ENCODE results near the gene BACH1.
"Not testable (repeated sequence)": the region's sequence is repeated elsewhere in the genome, so short reads cannot be mapped to it uniquely, and the experiment has no call there.

The BACH1 gene

DNA sequence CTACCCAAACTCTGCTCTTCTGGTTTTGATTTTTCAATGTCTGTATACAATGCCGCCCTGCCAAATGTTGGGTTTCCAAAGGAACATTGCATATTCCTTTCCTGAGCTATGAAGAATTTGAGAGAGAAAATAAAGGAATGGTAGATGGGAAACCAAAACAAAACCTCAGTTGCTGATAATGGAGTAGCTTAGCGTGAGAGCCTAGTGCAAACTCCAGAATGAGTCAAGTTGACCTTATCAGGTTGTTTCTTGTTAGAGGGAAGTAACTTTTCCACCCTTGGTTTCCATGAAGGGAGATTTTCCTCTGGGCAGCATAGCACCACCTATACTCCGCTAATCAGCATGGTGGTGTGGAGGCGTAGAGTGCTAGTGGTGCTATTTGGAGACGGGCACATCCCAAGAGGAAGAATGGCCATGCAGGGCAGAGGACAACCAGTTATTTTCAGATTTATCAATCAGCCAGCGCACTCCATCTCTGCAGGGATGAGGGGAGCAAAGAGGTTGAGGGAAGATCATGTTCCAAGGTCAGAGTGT is 51.6 kb downstream of the BACH1 start:
- TF ChIP-seq CTCF (IDR thresholded peaks at IDR 0.05; ENCODE audit: low read depth, low read length) = no peak
- DNase-seq (ENCODE audit: extremely low read depth, low read depth) = no peak

DNA sequence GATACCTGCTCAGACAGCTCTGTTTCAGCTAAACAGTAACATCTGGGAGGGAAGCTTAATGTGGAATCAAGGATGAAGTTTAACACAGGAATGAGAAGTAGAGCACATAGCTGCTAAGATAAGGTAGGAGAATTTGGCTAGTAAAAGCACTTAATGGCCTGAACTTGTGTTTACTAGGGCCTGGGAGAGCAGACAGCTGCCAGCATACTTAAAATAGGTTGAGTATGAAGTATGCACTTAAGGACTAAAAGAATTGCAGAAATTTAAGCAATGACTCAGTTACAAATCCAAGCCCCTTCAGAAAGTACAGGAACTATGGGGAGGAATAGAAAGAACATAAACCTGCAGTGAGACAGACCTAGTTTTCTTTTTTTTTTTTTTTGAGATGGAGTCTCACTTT is 53.0 kb downstream of the BACH1 start:
- TF ChIP-seq CTCF (IDR thresholded peaks at IDR 0.05; ENCODE audit: low read depth, low read length) = no peak
- DNase-seq (ENCODE audit: extremely low read depth, low read depth) = peak; percentile 10

GRCh38 chr21:29355043-29355710 is 56.5 kb downstream of the BACH1 start:
- DNase-seq (ENCODE audit: extremely low read depth, low read depth) = not testable (repeated sequence)

DNA sequence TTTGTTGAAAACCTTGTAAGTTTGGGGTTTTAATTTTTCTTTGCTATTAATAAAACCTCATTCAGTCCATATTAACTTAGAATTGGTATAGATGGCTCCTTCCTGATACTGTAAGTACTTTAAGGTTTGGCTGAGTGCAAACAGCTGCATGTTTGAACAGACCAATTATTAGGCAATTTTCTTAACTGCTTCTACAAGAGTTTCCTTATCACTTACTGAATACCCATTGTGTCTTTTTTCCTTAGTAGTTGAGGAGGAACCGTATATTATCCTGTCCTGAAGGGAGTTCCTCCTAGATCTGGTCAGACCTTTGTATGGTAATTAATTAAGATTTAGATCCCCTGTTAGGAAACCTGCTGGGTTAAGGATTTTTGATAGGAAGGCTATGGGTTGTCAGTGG is 57.6 kb downstream of the BACH1 start:
- not testable (repeated sequence) for DNase-seq (ENCODE audit: extremely low read depth, low read depth)

- DNase-seq (ENCODE audit: extremely low read depth, low read depth) = not testable (repeated sequence)
Measured at GRCh38 chr21:29356810-29357209, 58.1 kb downstream of the BACH1 start.

GRCh38 chr21:29359718-29360117 is 61.0 kb downstream of the BACH1 start:
- no peak for DNase-seq (ENCODE audit: extremely low read depth, low read depth)
- no peak for TF ChIP-seq CTCF (IDR thresholded peaks at IDR 0.05; ENCODE audit: low read depth, low read length)

DNA sequence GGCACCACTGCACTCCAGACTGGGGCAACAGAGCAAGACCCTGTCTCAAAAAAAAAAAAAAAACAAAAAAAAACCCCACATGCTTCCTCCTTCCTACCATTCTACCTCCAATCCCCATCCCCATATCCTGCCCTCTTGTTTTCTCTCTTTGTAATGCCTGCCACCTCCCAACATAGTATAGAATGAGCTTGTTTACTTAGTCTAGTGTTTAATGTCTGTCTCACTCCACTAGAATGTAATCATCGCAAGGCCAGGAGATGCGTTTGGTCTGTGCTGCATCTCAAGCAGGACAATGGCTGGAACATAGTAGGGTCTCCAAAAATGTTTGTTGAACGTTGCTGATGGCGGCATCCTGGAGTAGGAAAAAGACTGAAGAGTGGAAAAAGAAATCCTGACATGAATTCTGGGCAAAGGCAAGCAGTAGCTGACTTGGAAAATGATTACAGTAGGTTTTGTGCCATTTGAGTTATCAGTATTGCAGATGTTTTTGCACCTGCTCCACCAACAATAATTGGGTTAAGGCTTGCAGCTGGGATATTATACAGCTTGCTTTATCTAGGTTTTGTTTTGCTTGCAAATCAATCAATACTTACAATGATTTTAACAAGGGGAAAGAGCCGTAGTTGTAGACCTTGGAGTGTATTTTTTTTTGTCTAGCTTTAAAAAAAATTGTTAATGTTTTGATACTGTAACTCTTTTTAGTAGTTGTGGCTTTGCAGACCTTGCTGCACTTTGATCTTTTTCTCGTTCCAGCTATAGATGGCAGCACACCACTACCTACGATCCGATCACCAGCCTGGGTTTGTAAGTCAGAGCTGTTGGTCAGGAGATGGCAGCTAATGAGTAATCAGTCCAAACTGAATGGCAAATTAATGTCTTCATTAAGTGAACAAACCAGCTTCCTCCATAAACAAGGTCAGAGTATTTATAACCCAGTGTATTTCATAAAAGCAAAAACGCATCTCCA is 62.4 kb downstream of the BACH1 start:
- TF ChIP-seq CTCF (IDR thresholded peaks at IDR 0.05; ENCODE audit: low read depth, low read length) = no peak
- DNase-seq (ENCODE audit: extremely low read depth, low read depth) = no peak

GRCh38 chr21:29362758-29363157 is 64.0 kb downstream of the BACH1 start:
- DNase-seq (ENCODE audit: extremely low read depth, low read depth) = no peak
- TF ChIP-seq CTCF (IDR thresholded peaks at IDR 0.05; ENCODE audit: low read depth, low read length) = no peak

All from AG09319 (cell line).